H1 (cell line): ENCODE measurements around the gene MAP1LC3A. TPM values are rescaled to one million over a fixed set of nuclear protein-coding genes. Genes with fewer than 3 reads are reported as not detected.

ENCODE experiments used
- BCL11A ChIP-seq, 2 experiments: IDR thresholded peaks; one replicate each; pipeline ENCODE4 v1.6.1; 2011; ENCODE audit warnings: low read depth in 2 of 2, low read length in 2 of 2, mild to moderate bottlenecking in 2 of 2
- CBX8 ChIP-seq: fragments of 300-800, 300-1000 bp; sonication (generic); IDR thresholded peaks from 2 replicates; pipeline ENCODE4 v1.7.1; 2016; ENCODE audit warnings: low read depth, low read length, borderline replicate concordance
- FOSL1 ChIP-seq: IDR thresholded peaks from 2 replicates; pipeline ENCODE4 v1.6.1; 2011; ENCODE audit warnings: mild to moderate bottlenecking, low read depth, low read length, moderate library complexity; ENCODE audit not compliant: insufficient read depth
- GTF2F1 ChIP-seq: IDR thresholded peaks from 2 replicates; pipeline ENCODE4 v1.6.1; 2012; ENCODE audit warnings: low read depth, low read length, improper control_type of control experiment, borderline replicate concordance
- RBBP5 ChIP-seq: IDR thresholded peaks from 2 replicates; pipeline ENCODE4 v1.7.1; 2012; ENCODE audit warnings: low read depth, mild to moderate bottlenecking, inconsistent platforms, low read length, moderate library complexity, borderline replicate concordance
- TCF12 ChIP-seq: IDR thresholded peaks from 2 replicates; pipeline ENCODE4 v1.6.1; 2011; ENCODE audit warnings: low read depth, mild to moderate bottlenecking, low read length
- polyA plus RNA-seq, 7 experiments: library from polyadenylated mRNA; depleted of rRNA in 3 of 7; stranded (reverse) in 5 of 7; unstranded in 2 of 7; fragments of >200 nt in 5 of 7; fragments of 200-250 nt in 2 of 7; gene quantifications; 1 replicate in 5 of 7; 2 replicates in 1 of 7; 4 replicates in 1 of 7; pipeline versions ENCODE4 v1.2.1 to v1.2.3, GENCODE V29; 2011 to 2013; ENCODE audit warnings: missing spikeins in 2 of 7, mixed read lengths in 2 of 7
- total RNA-seq: library from RNA; stranded (reverse); fragmentation: NEBNext Ultra II Directional; extraction: Animal tissue kit (Norgen Biotek cat#: 25700); gene quantifications from 2 replicates; pipeline ENCODE4 v1.2.1, GENCODE V29; 2021
- TF ChIP-seq, protein P1 (sequence below): fragments of 300-600 bp; sonication (generic); IDR thresholded peaks from 2 replicates; pipeline ENCODE4 v1.7.1; 2012; ENCODE audit warnings: low read length, moderate library complexity, mild to moderate bottlenecking, inconsistent platforms; ENCODE audit not compliant: insufficient replicate concordance

The MAP1LC3A gene
- total and polyA plus RNA-seq, 2 of the 8 experiments (the other 6 are each of a cell fraction or from before 2014, with no cell fraction given): 5.0 to 6.1 TPM

DNA sequence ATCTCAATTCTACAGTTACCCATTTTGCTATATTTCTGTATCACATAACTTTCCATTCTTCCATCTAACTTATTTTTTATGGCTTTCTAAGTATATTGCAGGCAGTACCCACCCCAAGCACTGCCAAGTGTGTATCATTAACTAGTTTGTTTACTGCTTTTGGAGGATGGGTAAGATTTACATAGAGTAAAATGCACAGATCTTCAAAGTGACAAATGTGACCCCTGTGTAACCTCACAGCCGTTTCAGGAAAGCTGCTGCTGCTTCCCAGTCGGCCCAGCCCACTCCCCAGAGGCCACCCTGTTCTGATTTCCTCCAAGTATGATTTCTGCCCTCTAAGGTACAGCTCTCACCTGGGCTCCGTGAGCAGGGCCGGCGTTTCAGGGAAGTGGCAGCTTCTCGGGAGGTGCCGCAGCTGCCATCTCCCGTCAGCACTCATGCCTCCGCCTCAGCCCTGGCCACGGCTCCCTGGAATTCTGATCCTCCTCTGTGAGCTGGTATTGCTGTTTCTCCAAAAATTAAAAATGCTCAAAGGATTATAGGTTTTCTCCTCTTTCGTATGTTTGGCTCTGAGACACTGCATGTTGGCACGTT is 15.0 kb upstream of the MAP1LC3A start (continued):
- TF ChIP-seq, protein P1, sequence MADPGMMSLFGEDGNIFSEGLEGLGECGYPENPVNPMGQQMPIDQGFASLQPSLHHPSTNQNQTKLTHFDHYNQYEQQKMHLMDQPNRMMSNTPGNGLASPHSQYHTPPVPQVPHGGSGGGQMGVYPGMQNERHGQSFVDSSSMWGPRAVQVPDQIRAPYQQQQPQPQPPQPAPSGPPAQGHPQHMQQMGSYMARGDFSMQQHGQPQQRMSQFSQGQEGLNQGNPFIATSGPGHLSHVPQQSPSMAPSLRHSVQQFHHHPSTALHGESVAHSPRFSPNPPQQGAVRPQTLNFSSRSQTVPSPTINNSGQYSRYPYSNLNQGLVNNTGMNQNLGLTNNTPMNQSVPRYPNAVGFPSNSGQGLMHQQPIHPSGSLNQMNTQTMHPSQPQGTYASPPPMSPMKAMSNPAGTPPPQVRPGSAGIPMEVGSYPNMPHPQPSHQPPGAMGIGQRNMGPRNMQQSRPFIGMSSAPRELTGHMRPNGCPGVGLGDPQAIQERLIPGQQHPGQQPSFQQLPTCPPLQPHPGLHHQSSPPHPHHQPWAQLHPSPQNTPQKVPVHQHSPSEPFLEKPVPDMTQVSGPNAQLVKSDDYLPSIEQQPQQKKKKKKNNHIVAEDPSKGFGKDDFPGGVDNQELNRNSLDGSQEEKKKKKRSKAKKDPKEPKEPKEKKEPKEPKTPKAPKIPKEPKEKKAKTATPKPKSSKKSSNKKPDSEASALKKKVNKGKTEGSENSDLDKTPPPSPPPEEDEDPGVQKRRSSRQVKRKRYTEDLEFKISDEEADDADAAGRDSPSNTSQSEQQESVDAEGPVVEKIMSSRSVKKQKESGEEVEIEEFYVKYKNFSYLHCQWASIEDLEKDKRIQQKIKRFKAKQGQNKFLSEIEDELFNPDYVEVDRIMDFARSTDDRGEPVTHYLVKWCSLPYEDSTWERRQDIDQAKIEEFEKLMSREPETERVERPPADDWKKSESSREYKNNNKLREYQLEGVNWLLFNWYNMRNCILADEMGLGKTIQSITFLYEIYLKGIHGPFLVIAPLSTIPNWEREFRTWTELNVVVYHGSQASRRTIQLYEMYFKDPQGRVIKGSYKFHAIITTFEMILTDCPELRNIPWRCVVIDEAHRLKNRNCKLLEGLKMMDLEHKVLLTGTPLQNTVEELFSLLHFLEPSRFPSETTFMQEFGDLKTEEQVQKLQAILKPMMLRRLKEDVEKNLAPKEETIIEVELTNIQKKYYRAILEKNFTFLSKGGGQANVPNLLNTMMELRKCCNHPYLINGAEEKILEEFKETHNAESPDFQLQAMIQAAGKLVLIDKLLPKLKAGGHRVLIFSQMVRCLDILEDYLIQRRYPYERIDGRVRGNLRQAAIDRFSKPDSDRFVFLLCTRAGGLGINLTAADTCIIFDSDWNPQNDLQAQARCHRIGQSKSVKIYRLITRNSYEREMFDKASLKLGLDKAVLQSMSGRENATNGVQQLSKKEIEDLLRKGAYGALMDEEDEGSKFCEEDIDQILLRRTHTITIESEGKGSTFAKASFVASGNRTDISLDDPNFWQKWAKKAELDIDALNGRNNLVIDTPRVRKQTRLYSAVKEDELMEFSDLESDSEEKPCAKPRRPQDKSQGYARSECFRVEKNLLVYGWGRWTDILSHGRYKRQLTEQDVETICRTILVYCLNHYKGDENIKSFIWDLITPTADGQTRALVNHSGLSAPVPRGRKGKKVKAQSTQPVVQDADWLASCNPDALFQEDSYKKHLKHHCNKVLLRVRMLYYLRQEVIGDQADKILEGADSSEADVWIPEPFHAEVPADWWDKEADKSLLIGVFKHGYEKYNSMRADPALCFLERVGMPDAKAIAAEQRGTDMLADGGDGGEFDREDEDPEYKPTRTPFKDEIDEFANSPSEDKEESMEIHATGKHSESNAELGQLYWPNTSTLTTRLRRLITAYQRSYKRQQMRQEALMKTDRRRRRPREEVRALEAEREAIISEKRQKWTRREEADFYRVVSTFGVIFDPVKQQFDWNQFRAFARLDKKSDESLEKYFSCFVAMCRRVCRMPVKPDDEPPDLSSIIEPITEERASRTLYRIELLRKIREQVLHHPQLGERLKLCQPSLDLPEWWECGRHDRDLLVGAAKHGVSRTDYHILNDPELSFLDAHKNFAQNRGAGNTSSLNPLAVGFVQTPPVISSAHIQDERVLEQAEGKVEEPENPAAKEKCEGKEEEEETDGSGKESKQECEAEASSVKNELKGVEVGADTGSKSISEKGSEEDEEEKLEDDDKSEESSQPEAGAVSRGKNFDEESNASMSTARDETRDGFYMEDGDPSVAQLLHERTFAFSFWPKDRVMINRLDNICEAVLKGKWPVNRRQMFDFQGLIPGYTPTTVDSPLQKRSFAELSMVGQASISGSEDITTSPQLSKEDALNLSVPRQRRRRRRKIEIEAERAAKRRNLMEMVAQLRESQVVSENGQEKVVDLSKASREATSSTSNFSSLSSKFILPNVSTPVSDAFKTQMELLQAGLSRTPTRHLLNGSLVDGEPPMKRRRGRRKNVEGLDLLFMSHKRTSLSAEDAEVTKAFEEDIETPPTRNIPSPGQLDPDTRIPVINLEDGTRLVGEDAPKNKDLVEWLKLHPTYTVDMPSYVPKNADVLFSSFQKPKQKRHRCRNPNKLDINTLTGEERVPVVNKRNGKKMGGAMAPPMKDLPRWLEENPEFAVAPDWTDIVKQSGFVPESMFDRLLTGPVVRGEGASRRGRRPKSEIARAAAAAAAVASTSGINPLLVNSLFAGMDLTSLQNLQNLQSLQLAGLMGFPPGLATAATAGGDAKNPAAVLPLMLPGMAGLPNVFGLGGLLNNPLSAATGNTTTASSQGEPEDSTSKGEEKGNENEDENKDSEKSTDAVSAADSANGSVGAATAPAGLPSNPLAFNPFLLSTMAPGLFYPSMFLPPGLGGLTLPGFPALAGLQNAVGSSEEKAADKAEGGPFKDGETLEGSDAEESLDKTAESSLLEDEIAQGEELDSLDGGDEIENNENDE: no peak
- TF ChIP-seq CBX8 (no peak), RBBP5 (no peak), TCF12 (no peak), BCL11A (IDR thresholded peaks at IDR 0.05; ENCODE audit: low read depth in 2 of 2, low read length in 2 of 2) (no peak), GTF2F1 (no peak), FOSL1 (no peak)
